Astrocyte (in vitro differentiated cells and primary cell): ENCODE data around the gene TNFRSF13B.

ENCODE experiments used
- EZH2 ChIP-seq: IDR thresholded peaks from 2 replicates; pipeline ENCODE4 v1.6.1; 2012; ENCODE audit warnings: mild to moderate bottlenecking, low read length, inconsistent platforms; ENCODE audit not compliant: insufficient read depth
- TF ChIP-seq, protein P1 (sequence below): IDR thresholded peaks from 2 replicates; pipeline ENCODE4 v1.5.1; 2011; ENCODE audit warnings: low read depth, mild to moderate bottlenecking, inconsistent platforms, low read length, moderate library complexity; ENCODE audit not compliant: insufficient read depth

DNA sequence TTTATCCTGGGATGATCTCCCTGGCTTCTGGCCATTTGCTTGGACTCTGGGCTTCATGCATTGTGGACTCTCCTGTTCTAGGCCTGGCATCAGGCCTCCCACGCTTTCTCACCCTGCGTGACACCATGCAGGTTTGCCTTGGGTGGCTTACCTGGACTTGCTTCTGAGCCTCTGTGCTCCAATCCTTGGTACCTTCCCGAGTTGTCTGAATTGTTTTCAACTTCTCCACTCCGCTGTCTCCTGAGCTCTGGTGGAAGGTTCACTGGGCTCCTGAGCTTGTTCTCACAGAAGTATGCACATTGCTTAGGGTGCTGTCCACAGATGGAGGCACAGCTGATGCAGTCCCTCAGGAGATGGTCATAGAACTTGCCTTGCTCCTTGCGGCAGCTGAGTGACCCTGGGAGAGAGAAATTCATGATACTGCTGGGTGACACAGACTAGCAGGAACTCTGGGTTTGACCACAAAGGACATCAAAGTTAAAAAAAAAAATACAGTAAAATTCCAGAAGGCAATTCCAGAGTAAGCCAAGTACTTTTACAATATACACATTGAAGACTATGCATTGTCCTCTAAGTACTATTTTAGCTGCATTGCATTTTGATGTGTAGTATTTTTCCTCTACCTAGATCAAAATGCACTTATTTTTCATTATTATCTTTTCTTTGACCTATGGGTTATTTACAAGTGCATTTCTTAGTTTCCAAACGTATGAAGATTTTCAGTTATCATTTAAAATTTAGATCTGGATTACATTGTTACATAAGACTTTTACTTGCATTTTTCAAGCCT lies 23.1 kb downstream of the TNFRSF13B start:
- TF ChIP-seq EZH2, result no peak
- TF ChIP-seq, protein P1, sequence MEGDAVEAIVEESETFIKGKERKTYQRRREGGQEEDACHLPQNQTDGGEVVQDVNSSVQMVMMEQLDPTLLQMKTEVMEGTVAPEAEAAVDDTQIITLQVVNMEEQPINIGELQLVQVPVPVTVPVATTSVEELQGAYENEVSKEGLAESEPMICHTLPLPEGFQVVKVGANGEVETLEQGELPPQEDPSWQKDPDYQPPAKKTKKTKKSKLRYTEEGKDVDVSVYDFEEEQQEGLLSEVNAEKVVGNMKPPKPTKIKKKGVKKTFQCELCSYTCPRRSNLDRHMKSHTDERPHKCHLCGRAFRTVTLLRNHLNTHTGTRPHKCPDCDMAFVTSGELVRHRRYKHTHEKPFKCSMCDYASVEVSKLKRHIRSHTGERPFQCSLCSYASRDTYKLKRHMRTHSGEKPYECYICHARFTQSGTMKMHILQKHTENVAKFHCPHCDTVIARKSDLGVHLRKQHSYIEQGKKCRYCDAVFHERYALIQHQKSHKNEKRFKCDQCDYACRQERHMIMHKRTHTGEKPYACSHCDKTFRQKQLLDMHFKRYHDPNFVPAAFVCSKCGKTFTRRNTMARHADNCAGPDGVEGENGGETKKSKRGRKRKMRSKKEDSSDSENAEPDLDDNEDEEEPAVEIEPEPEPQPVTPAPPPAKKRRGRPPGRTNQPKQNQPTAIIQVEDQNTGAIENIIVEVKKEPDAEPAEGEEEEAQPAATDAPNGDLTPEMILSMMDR, result no peak
